Neuronal stem cell (in vitro differentiated cells): ENCODE data around the gene MAP1LC3C.

Experiments used
- DNase-seq: peaks from one replicate; pipeline ENCODE4 v3.0.0-alpha.2; 2013; ENCODE audit warnings: low spot score
- H2AFZ ChIP-seq: one replicate; pipeline ENCODE4 v1.6.1; 2013; ENCODE audit warnings: mild to moderate bottlenecking, low read length, inconsistent platforms
- H2AK5ac ChIP-seq: 2 replicates; pipeline ENCODE4 v1.6.1; 2013; ENCODE audit warnings: low read depth, mild to moderate bottlenecking, inconsistent platforms, low read length, moderate library complexity, mixed read lengths
- H2BK120ac ChIP-seq: 2 replicates; pipeline ENCODE4 v1.6.1; 2013; ENCODE audit warnings: low read depth, mild to moderate bottlenecking, inconsistent platforms, low read length, moderate library complexity, mixed read lengths
- H2BK12ac ChIP-seq: one replicate; pipeline ENCODE4 v1.6.1; 2013; ENCODE audit warnings: low read length, inconsistent platforms
- H2BK15ac ChIP-seq: 2 replicates; pipeline ENCODE4 v1.6.1; 2013; ENCODE audit warnings: mild to moderate bottlenecking, low read length, inconsistent platforms, mixed read lengths
- H2BK5ac ChIP-seq: one replicate; pipeline ENCODE4 v1.6.1; 2013; ENCODE audit warnings: inconsistent platforms, mild to moderate bottlenecking, low read length, moderate library complexity
- H3K14ac ChIP-seq: one replicate; pipeline ENCODE4 v1.6.1; 2013; ENCODE audit warnings: low read length, inconsistent platforms
- H3K18ac ChIP-seq: 2 replicates; pipeline ENCODE4 v1.6.1; 2013; ENCODE audit warnings: low read length, inconsistent platforms
- H3K23ac ChIP-seq: 2 replicates; pipeline ENCODE4 v1.6.1; 2013; ENCODE audit warnings: low read depth, mild to moderate bottlenecking, mixed read lengths, low read length, inconsistent platforms; ENCODE audit not compliant: poor library complexity
- H3K27ac ChIP-seq: replicated peaks from 3 replicates; pipeline ENCODE4 v1.5.1; 2013; ENCODE audit warnings: low read length, inconsistent platforms
- H3K27me3 ChIP-seq, 3 experiments: 2 replicates each; pipeline ENCODE4 v1.6.1; 2013; ENCODE audit warnings: low read length in 3 of 3, mild to moderate bottlenecking in 2 of 3, inconsistent platforms in 1 of 3, low read depth in 1 of 3, mixed read lengths in 1 of 3, moderate library complexity in 1 of 3; ENCODE audit not compliant: control insufficient read depth in 3 of 3, insufficient read depth in 3 of 3
- H3K36me3 ChIP-seq, 2 donors: replicated peaks in 1 of 2; 2 replicates each; pipeline ENCODE4 v1.6.1; 2013; ENCODE audit warnings: low read length in 2 of 2; ENCODE audit not compliant: control insufficient read depth in 2 of 2, insufficient read depth in 2 of 2
- H3K4ac ChIP-seq: 2 replicates; pipeline ENCODE4 v1.6.1; 2013; ENCODE audit warnings: inconsistent platforms, mild to moderate bottlenecking, low read length, moderate library complexity
- H3K4me1 ChIP-seq, 2 donors: 1 replicate in 1 of 2; 2 replicates in 1 of 2; pipeline ENCODE4 v1.6.1; 2013; ENCODE audit warnings: low read length in 2 of 2, low read depth in 1 of 2; ENCODE audit not compliant: control insufficient read depth in 2 of 2, insufficient read depth in 1 of 2
- H3K4me2 ChIP-seq: one replicate; pipeline ENCODE4 v1.6.1; 2013; ENCODE audit warnings: mild to moderate bottlenecking, low read length, inconsistent platforms; ENCODE audit not compliant: insufficient read depth, poor library complexity, severe bottlenecking
- H3K4me3 ChIP-seq, 2 donors: 2 replicates each; pipeline ENCODE4 v1.5.1; 2013; ENCODE audit warnings: low read length in 2 of 2, mild to moderate bottlenecking in 2 of 2, inconsistent platforms in 1 of 2, moderate library complexity in 1 of 2
- H3K79me1 ChIP-seq: one replicate; pipeline ENCODE4 v1.6.1; 2013; ENCODE audit warnings: low read depth, mild to moderate bottlenecking, inconsistent platforms, low read length, moderate library complexity
- H3K9ac ChIP-seq: one replicate; pipeline ENCODE4 v1.6.1; 2013; ENCODE audit warnings: mild to moderate bottlenecking, low read depth, low read length, inconsistent platforms; ENCODE audit not compliant: poor library complexity
- H3K9me3 ChIP-seq, 2 donors: replicated peaks in 1 of 2; 2 replicates each; pipeline versions ENCODE3 to v1.6.1; 2013; ENCODE audit warnings: low read length in 2 of 2, mild to moderate bottlenecking in 2 of 2, inconsistent platforms in 1 of 2, low read depth in 1 of 2, mixed read lengths in 1 of 2, moderate library complexity in 1 of 2; ENCODE audit not compliant: control insufficient read depth in 2 of 2, insufficient read depth in 1 of 2
- H4K8ac ChIP-seq: one replicate; pipeline ENCODE4 v1.6.1; 2013; ENCODE audit warnings: low read depth, mild to moderate bottlenecking, inconsistent platforms, low read length, moderate library complexity
- H4K91ac ChIP-seq: one replicate; pipeline ENCODE4 v1.6.1; 2013; ENCODE audit warnings: low read length, low read depth, mild to moderate bottlenecking, inconsistent platforms; ENCODE audit not compliant: poor library complexity
- WGBS, 2 donors: extraction: QIAGEN DNeasy Blood & Tissue Kit; methylation state at CpG; one replicate each; pipeline ENCODE4 v1.1.7; 2013; ENCODE audit warnings: missing lambda C conversion rate in 2 of 2, mixed read lengths in 1 of 2; ENCODE audit not compliant: insufficient read length in 2 of 2, insufficient replicate concordance in 1 of 2; ENCODE audit errors: extremely low coverage in 2 of 2; 5-methylcytosine and 5-hydroxymethylcytosine counted together

The MAP1LC3C gene

DNA sequence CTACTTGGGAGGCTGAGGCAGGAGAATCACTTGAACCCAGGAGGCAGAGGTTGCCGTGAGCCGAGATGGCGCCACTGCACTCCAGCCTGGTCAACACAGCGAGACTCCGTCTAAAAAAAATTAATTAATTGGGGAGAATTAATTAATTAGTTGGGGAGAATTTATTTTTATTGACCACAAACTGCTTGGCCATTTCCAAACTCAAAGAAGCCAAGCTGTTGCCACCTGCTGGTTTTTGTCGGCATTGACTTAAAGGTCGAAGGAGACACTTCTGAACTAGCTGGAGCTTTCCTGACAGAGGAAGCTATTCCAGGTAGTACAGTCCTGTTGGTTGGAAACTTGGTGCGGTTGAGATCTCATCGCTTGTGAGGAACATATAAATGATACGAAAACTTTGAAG, 13.1 kb downstream of the MAP1LC3C start:
- Histone ChIP-seq H3K14ac (no peak overlapping the region), H3K9me3 (no peaks in the 10 kb centered on the region), H3K4me3 (no peak overlapping the region), H2AK5ac (no peak overlapping the region), H2AFZ (no peak overlapping the region), H4K8ac (no peak overlapping the region), H3K9ac (no peak overlapping the region), H3K27me3 (no peaks in the 10 kb centered on the region), H3K36me3 (no peaks in the 10 kb centered on the region), H3K18ac (no peak overlapping the region), H2BK120ac (no peak overlapping the region), H3K27ac (no peak overlapping the region), H3K4ac (no peak overlapping the region), H2BK12ac (no peak overlapping the region), H4K91ac (no peak overlapping the region), H3K4me1 (peaks cover 0 to 2% of the 10 kb centered on the region in 2 donors), H2BK15ac (no peak overlapping the region), H3K4me2 (no peak overlapping the region), H2BK5ac (no peak overlapping the region), H3K79me1 (no peaks in the 10 kb centered on the region), H3K23ac (no peak overlapping the region)
- peak; percentile 33 for DNase-seq
- no CpG with 5 or more reads among the region's 10 CpGs for WGBS, 2 donors

DNA sequence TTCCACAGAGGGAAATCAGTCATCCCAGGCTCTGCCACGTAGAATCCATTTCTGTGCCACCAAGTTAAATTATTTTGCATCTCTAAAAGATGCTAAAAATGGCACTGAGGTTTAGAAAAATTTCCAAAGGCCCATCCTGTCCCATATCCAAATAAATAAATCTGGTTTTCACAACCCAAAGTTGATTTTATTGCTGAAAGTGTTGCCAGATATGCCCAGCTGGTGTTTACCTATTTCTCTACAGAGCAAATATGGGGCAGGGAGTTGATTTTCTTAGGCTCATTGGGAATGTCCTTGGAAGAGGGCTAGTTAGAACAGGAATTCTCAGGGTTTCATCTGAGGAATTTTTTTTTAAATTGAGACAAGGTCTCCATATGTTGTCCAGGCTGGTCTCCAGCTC, 19.0 kb downstream of the MAP1LC3C start:
- H3K4ac ChIP-seq = no peak overlapping the region
- no peaks in the 10 kb centered on the region for H3K27me3 ChIP-seq
- no peaks in the 10 kb centered on the region for H3K36me3 ChIP-seq
- no peak overlapping the region for H2BK120ac ChIP-seq
- H2BK15ac ChIP-seq = no peak overlapping the region
- no peak for DNase-seq
- H2AK5ac ChIP-seq = no peak overlapping the region
- H4K8ac ChIP-seq = no peak overlapping the region
- no peaks in the 10 kb centered on the region for H3K79me1 ChIP-seq
- H3K27ac ChIP-seq = no peak overlapping the region
- no peak overlapping the region for H2BK5ac ChIP-seq
- H3K4me1 ChIP-seq = no peaks in the 10 kb centered on the region
- no peak overlapping the region for H3K9ac ChIP-seq
- H3K4me3 ChIP-seq = no peak overlapping the region
- no CpG with 5 or more reads among the region's 1 CpG for WGBS, 2 donors
- no peak overlapping the region for H2BK12ac ChIP-seq
- H3K14ac ChIP-seq = no peak overlapping the region
- no peak overlapping the region for H3K18ac ChIP-seq
- H3K4me2 ChIP-seq = no peak overlapping the region
- no peaks in the 10 kb centered on the region for H3K9me3 ChIP-seq
- H2AFZ ChIP-seq = no peak overlapping the region
- no peak overlapping the region for H4K91ac ChIP-seq
- no peak overlapping the region for H3K23ac ChIP-seq

DNA sequence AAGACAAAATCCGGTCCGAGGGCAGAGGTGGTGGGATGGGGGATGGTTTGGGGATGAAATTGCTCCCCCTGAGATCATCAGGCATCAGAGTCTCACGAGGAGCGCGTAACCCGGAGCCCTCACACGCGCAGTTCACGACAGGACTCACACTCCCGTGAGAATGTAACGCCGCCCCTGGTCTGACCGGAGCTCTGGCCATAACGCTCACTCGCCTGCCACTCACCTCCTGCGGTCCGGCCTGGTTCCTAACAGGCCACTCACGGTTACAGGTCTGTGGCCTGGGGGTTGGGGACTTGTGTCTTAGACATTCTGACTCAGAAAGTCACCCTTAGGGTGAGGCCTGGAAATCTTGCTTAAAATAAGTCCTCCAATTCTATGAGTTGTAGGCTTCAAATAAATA, 19.8 kb downstream of the MAP1LC3C start:
- no peak overlapping the region for H2BK5ac ChIP-seq
- no peak overlapping the region for H3K23ac ChIP-seq

DNA sequence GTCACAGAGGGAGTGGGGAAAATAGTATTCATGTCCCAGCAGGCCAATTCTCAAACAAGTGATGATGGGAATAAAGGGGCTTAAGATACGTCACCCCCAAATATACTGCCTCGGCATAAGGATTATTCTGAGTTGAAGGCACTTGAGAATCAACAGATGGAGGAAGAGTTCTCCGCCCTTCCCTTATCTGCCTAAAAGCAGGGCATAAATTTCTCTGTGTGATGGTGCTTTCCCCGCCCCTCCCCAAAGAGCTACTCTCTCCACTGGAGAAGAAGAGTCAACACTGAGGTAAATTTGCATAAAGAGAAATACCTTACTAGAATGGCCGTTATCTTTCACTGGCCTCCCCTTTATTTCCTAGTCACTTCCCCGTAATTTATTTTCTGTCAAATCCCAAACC, 22.7 kb downstream of the MAP1LC3C start:
- Histone ChIP-seq H2BK120ac (no peak overlapping the region), H3K36me3 (no peaks in the 10 kb centered on the region), H4K8ac (no peak overlapping the region), H2BK5ac (no peak overlapping the region), H2BK15ac (no peak overlapping the region), H3K27ac (no peak overlapping the region), H3K14ac (no peak overlapping the region), H3K4ac (no peak overlapping the region), H3K79me1 (no peaks in the 10 kb centered on the region), H3K18ac (no peak overlapping the region), H2AFZ (no peak overlapping the region), H3K9ac (no peak overlapping the region), H3K23ac (no peak overlapping the region), H4K91ac (no peak overlapping the region), H3K4me2 (no peak overlapping the region), H3K27me3 (no peaks in the 10 kb centered on the region), H3K4me3 (no peak overlapping the region), H3K9me3 (no peaks in the 10 kb centered on the region), H3K4me1 (peaks cover 3 to 13% of the 10 kb centered on the region in 2 donors), H2AK5ac (no peak overlapping the region), H2BK12ac (no peak overlapping the region)
- DNase-seq = no peak
- WGBS, 2 donors = no CpG with 5 or more reads among the region's 6 CpGs

More for the DNA sequence above, 19.8 kb downstream of the MAP1LC3C start:
- Histone ChIP-seq H2BK12ac (no peak overlapping the region), H3K14ac (no peak overlapping the region), H3K4me1 (peaks cover 0 to under 1% of the 10 kb centered on the region in 2 donors), H4K8ac (no peak overlapping the region), H4K91ac (no peak overlapping the region), H3K4me3 (no peak overlapping the region), H3K27me3 (no peaks in the 10 kb centered on the region), H3K27ac (no peak overlapping the region), H3K18ac (no peak overlapping the region), H3K9me3 (no peaks in the 10 kb centered on the region), H3K9ac (no peak overlapping the region), H2AK5ac (no peak overlapping the region), H3K79me1 (no peaks in the 10 kb centered on the region), H3K4me2 (no peak overlapping the region), H2BK15ac (peak overlapping the region; percentile 33), H2AFZ (no peak overlapping the region), H3K36me3 (no peaks in the 10 kb centered on the region), H3K4ac (no peak overlapping the region), H2BK120ac (no peak overlapping the region)
- no CpG with 5 or more reads among the region's 18 CpGs for WGBS, 2 donors
- DNase-seq = no peak
